Measurements from ENCODE around the gene THUMPD2. TPM values are rescaled to one million over a fixed set of nuclear protein-coding genes. Genes with fewer than 3 reads are reported as not detected.
"Not testable (repeated sequence)": the region's sequence is repeated elsewhere in the genome, so short reads cannot be mapped to it uniquely, and the experiment has no call there.

THUMPD2 gene
- total and polyA plus RNA-seq, 9 donors = 13.1 to 18.2 (median 16.9) TPM

GRCh38 chr2:39790216-39790818 is 11.3 kb upstream of the THUMPD2 start:
- not testable (repeated sequence) for H3K9me3 ChIP-seq (replicated peaks; ENCODE audit: control insufficient read depth, low read depth, low read length); H3K4me3 ChIP-seq (ENCODE audit: low read length); DNase-seq; H3K4me1 ChIP-seq (ENCODE audit: control insufficient read depth, insufficient read depth, low read length); H3K36me3 ChIP-seq (ENCODE audit: control insufficient read depth, insufficient read depth, low read length); H3K27ac ChIP-seq (ENCODE audit: low read length); H3K27me3 ChIP-seq (ENCODE audit: control insufficient read depth, insufficient read depth, low read length)
- 73% methylated on average over 7 of the region's 12 CpGs for WGBS (ENCODE audit: insufficient coverage)

DNA sequence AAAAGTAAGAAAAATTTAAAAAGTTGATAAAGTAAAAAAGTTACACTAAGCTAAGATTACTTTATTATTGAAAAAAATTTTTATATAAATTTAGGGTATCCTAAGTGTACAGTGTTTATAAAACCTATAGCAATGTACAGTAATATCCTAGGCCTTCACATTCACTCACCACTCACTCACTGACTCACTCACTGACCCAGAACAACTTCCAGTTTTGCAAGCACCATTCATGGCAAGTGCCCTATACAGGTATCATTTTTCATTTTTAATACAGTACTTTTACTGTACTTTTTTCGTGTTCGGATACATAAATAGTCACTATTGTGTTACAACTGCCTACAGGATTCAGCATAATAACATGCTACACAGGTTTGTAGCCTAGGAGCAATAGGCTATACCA is 8.9 kb upstream of the THUMPD2 start:
- no peaks in the 10 kb centered on the region for H3K36me3 ChIP-seq (ENCODE audit: control insufficient read depth, insufficient read depth, low read length)
- no peaks in the 10 kb centered on the region for H3K27me3 ChIP-seq (ENCODE audit: control insufficient read depth, insufficient read depth, low read length)
- peaks cover 4% of the 10 kb centered on the region for H3K9me3 ChIP-seq (replicated peaks; ENCODE audit: control insufficient read depth, low read depth, low read length)
- H3K4me3 ChIP-seq (ENCODE audit: low read length) = no peak overlapping the region
- H3K27ac ChIP-seq (ENCODE audit: low read length) = no peak overlapping the region
- DNase-seq = no peak
- H3K4me1 ChIP-seq (ENCODE audit: control insufficient read depth, insufficient read depth, low read length) = no peaks in the 10 kb centered on the region
- WGBS (ENCODE audit: insufficient coverage) = no CpG with 5 or more reads among the region's 2 CpGs

GRCh38 chr2:39786761-39787522 is 7.9 kb upstream of the THUMPD2 start:
- Histone ChIP-seq H3K27me3 (ENCODE audit: control insufficient read depth, insufficient read depth, low read length) (no peaks in the 10 kb centered on the region), H3K9me3 (replicated peaks; ENCODE audit: control insufficient read depth, low read depth, low read length) (peaks cover 4% of the 10 kb centered on the region), H3K4me3 (ENCODE audit: low read length) (no peak overlapping the region), H3K27ac (ENCODE audit: low read length) (no peak overlapping the region), H3K36me3 (ENCODE audit: control insufficient read depth, insufficient read depth, low read length) (no peaks in the 10 kb centered on the region), H3K4me1 (ENCODE audit: control insufficient read depth, insufficient read depth, low read length) (no peaks in the 10 kb centered on the region)
- 100% methylated on average over 3 of the region's 7 CpGs for WGBS (ENCODE audit: insufficient coverage)
- DNase-seq = peak; percentile 4

DNA sequence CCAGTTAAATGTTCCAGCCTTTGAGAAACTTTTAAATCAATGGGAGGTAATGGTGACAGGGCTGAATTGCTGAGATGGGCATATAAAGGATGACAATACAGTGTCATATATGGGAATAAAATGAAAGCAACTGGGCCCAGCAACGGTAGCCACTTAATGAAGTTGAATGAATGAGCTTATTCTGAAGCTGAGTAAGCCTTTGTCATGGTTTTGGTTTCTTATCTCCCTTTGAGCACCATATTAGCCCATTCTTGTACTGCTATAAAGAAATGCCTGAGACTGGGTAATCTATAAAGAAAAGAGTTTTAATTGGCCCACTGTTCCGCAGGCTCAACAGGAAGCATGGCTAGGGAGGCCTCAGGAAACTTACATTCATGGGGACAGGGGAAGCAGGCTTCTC is 3.5 kb upstream of the THUMPD2 start:
- no peaks in the 10 kb centered on the region for H3K36me3 ChIP-seq (ENCODE audit: control insufficient read depth, insufficient read depth, low read length)
- H3K9me3 ChIP-seq (replicated peaks; ENCODE audit: control insufficient read depth, low read depth, low read length) = no peaks in the 10 kb centered on the region
- DNase-seq = no peak
- WGBS (ENCODE audit: insufficient coverage) = 80% methylated on average over 2 of the region's 2 CpGs
- H3K27ac ChIP-seq (ENCODE audit: low read length) = no peak overlapping the region
- H3K4me3 ChIP-seq (ENCODE audit: low read length) = no peak overlapping the region
- peaks cover 8% of the 10 kb centered on the region for H3K4me1 ChIP-seq (ENCODE audit: control insufficient read depth, insufficient read depth, low read length)
- no peaks in the 10 kb centered on the region for H3K27me3 ChIP-seq (ENCODE audit: control insufficient read depth, insufficient read depth, low read length)

DNA sequence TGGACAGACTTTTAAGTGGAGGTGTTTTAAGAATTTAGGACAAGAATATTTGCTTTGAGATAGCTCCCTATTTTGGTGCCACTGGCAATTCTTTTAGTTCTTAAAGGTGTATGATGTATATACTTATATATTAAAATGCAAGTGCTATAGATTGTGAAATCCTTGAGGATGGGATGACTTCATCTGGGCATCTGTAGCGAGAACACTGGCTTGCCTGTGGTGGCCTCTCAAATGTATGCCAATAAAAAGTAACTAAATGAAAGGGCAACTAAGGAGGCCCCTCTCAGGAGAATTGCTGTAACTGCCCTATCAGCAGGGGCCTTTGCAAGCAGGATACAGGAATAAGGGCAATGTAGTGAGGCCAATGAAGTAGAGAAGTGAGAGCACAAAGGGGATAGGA is 2.6 kb upstream of the THUMPD2 start:
- H3K4me1 ChIP-seq (ENCODE audit: control insufficient read depth, insufficient read depth, low read length) = peaks cover 8% of the 10 kb centered on the region
- no peak for DNase-seq
- H3K9me3 ChIP-seq (replicated peaks; ENCODE audit: control insufficient read depth, low read depth, low read length) = no peaks in the 10 kb centered on the region
- H3K27me3 ChIP-seq (ENCODE audit: control insufficient read depth, insufficient read depth, low read length) = no peaks in the 10 kb centered on the region
- H3K27ac ChIP-seq (ENCODE audit: low read length) = no peak overlapping the region
- WGBS (ENCODE audit: insufficient coverage) = 100% methylated on average over 1 of the region's 1 CpG
- no peak overlapping the region for H3K4me3 ChIP-seq (ENCODE audit: low read length)
- H3K36me3 ChIP-seq (ENCODE audit: control insufficient read depth, insufficient read depth, low read length) = peaks cover under 1% of the 10 kb centered on the region

GRCh38 chr2:39780825-39781600 is 2.0 kb upstream of the THUMPD2 start:
- Histone ChIP-seq H3K9me3 (replicated peaks; ENCODE audit: control insufficient read depth, low read depth, low read length) (no peaks in the 10 kb centered on the region), H3K4me3 (ENCODE audit: low read length) (no peak overlapping the region), H3K4me1 (ENCODE audit: control insufficient read depth, insufficient read depth, low read length) (peaks cover 8% of the 10 kb centered on the region), H3K36me3 (ENCODE audit: control insufficient read depth, insufficient read depth, low read length) (peaks cover 2% of the 10 kb centered on the region), H3K27me3 (ENCODE audit: control insufficient read depth, insufficient read depth, low read length) (no peaks in the 10 kb centered on the region), H3K27ac (ENCODE audit: low read length) (peak overlapping the region; percentile 23)
- peak; percentile 36 for DNase-seq
- 63% methylated on average over 10 of the region's 14 CpGs for WGBS (ENCODE audit: insufficient coverage)

DNA sequence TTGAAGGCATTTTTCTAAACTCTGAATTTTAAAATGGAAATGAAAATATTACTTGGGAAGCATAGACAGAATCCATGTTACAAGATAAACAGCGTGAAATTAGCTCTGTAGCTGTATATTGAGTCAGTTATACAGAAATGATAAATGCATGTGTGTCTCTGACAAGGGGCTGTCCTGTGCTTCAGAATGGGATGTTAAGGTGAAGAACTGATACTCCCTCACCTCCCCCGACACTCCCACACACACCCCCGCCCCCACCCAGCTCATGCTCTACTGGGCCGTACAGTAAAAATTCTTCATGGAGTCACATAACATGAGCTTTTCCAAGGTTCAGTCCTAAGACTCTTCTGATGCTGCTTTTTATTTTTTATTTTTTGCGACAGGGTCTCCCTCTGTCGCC is 869 bp upstream of the THUMPD2 start:
- 89% methylated on average over 5 of the region's 6 CpGs for WGBS (ENCODE audit: insufficient coverage)
- no peak for DNase-seq
- peaks cover 8% of the 10 kb centered on the region for H3K4me1 ChIP-seq (ENCODE audit: control insufficient read depth, insufficient read depth, low read length)
- H3K27ac ChIP-seq (ENCODE audit: low read length) = peak overlapping the region; percentile 54
- H3K27me3 ChIP-seq (ENCODE audit: control insufficient read depth, insufficient read depth, low read length) = no peaks in the 10 kb centered on the region
- peaks cover 2% of the 10 kb centered on the region for H3K36me3 ChIP-seq (ENCODE audit: control insufficient read depth, insufficient read depth, low read length)
- H3K4me3 ChIP-seq (ENCODE audit: low read length) = no peak overlapping the region
- H3K9me3 ChIP-seq (replicated peaks; ENCODE audit: control insufficient read depth, low read depth, low read length) = no peaks in the 10 kb centered on the region

DNA sequence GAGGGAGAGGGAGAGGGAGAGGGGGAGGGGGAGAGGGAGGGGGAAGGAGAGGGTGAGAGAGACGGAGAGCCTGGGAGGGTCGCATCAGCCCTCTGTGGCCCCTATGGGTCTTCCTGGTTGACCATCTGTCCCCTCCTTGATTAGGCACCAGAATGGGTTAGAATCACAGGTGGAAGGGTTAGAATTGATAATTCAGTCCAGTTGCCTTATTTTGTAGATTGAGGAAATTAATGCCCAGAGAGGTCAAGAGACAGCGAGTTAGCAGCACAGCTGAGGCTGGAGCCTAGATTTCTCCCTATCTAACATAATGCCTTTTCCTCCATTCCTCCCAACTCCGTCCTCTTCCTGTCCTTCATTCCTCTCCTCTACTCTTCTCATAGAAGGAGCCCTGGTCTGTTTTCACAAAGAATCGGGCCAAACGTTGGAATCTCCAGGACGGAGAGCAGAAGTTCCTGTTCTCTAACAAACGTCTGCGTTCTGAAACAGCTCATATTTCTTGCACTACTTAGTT is 338 bp upstream of the THUMPD2 start:
- DNase-seq = peak; percentile 39
- Histone ChIP-seq H3K27me3 (ENCODE audit: control insufficient read depth, insufficient read depth, low read length) (no peaks in the 10 kb centered on the region), H3K9me3 (replicated peaks; ENCODE audit: control insufficient read depth, low read depth, low read length) (no peaks in the 10 kb centered on the region), H3K4me1 (ENCODE audit: control insufficient read depth, insufficient read depth, low read length) (peaks cover 8% of the 10 kb centered on the region), H3K27ac (ENCODE audit: low read length) (peak overlapping the region; percentile 54), H3K36me3 (ENCODE audit: control insufficient read depth, insufficient read depth, low read length) (peaks cover 2% of the 10 kb centered on the region), H3K4me3 (ENCODE audit: low read length) (peak overlapping the region; percentile 78)
- 35% methylated on average over 4 of the region's 9 CpGs for WGBS (ENCODE audit: insufficient coverage)

DNA sequence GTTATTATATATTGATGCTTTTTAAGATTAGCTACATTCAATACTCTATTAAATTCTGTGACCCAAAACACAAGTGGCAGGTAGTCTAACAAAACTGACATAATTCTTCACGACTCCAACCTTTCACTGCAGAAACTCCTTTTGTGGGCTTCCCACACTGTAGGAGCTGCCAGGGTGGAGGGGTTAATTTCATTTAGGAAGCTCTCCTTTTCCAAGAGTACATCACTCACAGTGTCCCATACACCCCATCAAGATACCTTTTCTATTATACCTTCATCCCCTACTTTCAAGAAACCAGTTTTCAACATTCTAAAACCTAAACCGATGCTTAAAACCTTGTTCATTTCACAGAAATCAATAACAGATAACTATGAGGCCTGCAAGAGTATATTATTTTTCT is 825 bp downstream of the THUMPD2 start:
- Histone ChIP-seq H3K9me3 (replicated peaks; ENCODE audit: control insufficient read depth, low read depth, low read length) (no peaks in the 10 kb centered on the region), H3K27ac (ENCODE audit: low read length) (peak overlapping the region; percentile 76), H3K36me3 (ENCODE audit: control insufficient read depth, insufficient read depth, low read length) (peaks cover 4% of the 10 kb centered on the region), H3K4me3 (ENCODE audit: low read length) (peak overlapping the region; percentile 78), H3K4me1 (ENCODE audit: control insufficient read depth, insufficient read depth, low read length) (peaks cover 11% of the 10 kb centered on the region), H3K27me3 (ENCODE audit: control insufficient read depth, insufficient read depth, low read length) (no peaks in the 10 kb centered on the region)
- DNase-seq = peak; percentile 20
- WGBS (ENCODE audit: insufficient coverage) = no CpG with 5 or more reads among the region's 2 CpGs

GRCh38 chr2:39772812-39773152 is 6.3 kb downstream of the THUMPD2 start:
- H3K4me3 ChIP-seq (ENCODE audit: low read length) = no peak overlapping the region
- H3K9me3 ChIP-seq (replicated peaks; ENCODE audit: control insufficient read depth, low read depth, low read length) = no peaks in the 10 kb centered on the region
- peaks cover 8% of the 10 kb centered on the region for H3K36me3 ChIP-seq (ENCODE audit: control insufficient read depth, insufficient read depth, low read length)
- peaks cover 6% of the 10 kb centered on the region for H3K4me1 ChIP-seq (ENCODE audit: control insufficient read depth, insufficient read depth, low read length)
- no CpG with 5 or more reads among the region's 1 CpG for WGBS (ENCODE audit: insufficient coverage)
- no peaks in the 10 kb centered on the region for H3K27me3 ChIP-seq (ENCODE audit: control insufficient read depth, insufficient read depth, low read length)
- DNase-seq = peak; percentile 36
- H3K27ac ChIP-seq (ENCODE audit: low read length) = no peak overlapping the region
